ENCODE measurements around the gene MTREX.

MTREX gene

DNA sequence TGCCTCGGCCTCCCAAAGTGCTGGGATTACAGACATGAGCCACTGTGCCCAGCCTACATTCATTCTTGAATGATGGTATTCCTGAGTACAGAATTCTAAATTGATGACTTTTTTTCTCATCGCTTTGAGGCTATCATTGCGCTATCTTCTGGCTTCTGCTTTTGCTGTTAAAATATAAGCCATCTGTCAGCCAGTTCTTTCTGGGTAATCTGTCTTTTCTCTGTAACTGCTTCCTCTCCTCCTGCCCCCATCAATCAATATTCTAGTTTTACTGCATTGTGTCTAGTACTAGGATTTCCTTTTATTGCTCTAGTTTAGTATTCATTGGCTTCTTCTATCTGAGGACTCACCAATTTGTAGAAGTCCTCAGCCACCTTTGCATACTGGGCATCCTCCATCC, 138.0 kb downstream of the MTREX start:
- TF ChIP-seq, protein P1, sequence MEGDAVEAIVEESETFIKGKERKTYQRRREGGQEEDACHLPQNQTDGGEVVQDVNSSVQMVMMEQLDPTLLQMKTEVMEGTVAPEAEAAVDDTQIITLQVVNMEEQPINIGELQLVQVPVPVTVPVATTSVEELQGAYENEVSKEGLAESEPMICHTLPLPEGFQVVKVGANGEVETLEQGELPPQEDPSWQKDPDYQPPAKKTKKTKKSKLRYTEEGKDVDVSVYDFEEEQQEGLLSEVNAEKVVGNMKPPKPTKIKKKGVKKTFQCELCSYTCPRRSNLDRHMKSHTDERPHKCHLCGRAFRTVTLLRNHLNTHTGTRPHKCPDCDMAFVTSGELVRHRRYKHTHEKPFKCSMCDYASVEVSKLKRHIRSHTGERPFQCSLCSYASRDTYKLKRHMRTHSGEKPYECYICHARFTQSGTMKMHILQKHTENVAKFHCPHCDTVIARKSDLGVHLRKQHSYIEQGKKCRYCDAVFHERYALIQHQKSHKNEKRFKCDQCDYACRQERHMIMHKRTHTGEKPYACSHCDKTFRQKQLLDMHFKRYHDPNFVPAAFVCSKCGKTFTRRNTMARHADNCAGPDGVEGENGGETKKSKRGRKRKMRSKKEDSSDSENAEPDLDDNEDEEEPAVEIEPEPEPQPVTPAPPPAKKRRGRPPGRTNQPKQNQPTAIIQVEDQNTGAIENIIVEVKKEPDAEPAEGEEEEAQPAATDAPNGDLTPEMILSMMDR (conservative IDR thresholded peaks at IDR 0.05; ENCODE audit: low read depth, low read length): no peak
- H3K4me3 ChIP-seq (ENCODE audit: low read depth, low read length): no peak overlapping the region
- DNase-seq (ENCODE audit: low read depth): no peak

DNA sequence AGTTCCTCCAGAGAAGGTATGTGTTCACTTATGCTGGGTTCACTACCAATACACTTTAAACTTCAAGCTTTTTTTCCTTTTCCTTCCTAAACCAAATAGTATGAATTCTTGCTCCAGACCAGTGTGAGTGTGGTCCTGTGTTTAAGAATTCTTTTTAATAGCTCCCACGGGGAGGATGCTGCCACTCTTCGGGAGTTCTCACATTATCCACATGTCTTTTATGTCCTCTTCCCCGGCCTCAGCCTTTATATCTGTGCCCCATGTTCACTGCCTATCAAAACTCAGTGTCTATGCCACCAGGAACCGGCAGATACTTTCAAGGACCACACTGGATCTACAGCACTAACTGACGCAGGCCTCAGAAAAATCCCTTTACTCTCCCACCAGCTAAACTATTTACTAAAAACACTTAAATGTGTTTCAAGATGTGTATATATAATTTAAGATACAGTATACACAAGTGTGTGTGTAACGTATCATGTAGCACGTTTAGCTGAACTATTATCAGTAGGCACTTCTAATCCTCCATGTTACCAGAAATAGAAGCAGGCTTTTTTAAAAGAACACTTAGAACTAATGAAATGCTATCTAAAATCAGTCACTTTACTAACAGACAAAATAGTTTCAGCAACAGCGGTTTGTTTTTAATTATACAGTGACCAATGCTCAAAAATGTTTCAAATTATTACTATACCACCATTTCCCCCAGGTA, 139.0 kb downstream of the MTREX start:
- TF ChIP-seq, protein P1 (conservative IDR thresholded peaks at IDR 0.05; ENCODE audit: low read depth, low read length): no peak
- H3K4me3 ChIP-seq (ENCODE audit: low read depth, low read length): no peak overlapping the region
- no peak for DNase-seq (ENCODE audit: low read depth)

DNA sequence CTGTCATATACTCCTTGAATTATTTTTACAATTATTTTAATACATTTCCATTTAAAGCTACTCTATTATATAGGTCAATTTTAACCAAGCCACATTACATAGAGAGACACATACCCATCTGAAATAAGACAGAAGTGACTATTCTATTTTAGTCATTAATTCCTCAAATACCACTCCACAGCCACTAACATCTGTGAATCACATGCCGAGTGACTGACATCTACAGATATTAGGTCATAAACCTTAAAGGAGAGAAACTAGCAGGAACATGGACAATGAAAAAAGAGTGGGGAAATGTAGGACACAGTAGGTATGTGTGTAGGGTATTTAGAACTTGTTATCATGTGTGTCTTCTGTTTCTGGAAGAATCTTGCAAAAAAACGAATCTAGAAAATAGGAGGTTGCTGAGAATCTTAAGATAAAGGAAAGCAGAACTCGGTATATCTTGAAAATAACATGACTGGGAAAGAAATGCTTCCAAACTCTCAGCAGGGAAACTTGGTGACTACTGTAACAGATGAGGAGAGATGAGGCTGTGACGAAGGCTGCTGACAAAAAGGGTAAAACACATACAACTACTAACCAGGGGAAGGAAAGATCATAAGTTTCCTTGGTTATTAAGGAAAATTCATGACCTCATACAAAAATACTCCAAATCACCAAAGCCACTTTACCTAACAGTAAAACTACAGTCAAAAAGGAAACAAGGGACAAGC, 142.4 kb downstream of the MTREX start:
- H3K4me3 ChIP-seq (ENCODE audit: low read depth, low read length): no peak overlapping the region
- peak; percentile 67 for DNase-seq (ENCODE audit: low read depth)
- TF ChIP-seq, protein P1 (conservative IDR thresholded peaks at IDR 0.05; ENCODE audit: low read depth, low read length): no peak

DNA sequence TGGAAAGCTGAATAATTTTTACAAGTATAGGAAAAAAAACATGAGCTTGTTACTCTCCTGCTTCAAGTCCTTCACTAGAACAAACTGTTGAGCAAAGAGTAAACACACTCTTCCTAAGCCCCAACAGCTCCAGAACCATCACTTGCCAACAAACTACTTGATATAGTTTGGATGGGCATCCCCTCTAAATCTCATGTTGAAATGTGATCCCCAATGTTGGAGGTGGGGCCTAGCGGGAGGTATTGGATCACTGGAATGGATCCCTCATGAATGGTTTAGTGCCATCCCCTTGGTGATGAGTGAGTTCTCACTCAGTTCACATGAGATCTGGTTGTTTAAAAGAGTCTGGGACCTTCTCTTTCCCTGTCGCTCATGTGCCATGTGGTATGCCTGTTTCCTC, 144.2 kb downstream of the MTREX start:
- DNase-seq (ENCODE audit: low read depth): no peak
- TF ChIP-seq, protein P1 (conservative IDR thresholded peaks at IDR 0.05; ENCODE audit: low read depth, low read length): no peak
- H3K4me3 ChIP-seq (ENCODE audit: low read depth, low read length): no peak overlapping the region

DNA sequence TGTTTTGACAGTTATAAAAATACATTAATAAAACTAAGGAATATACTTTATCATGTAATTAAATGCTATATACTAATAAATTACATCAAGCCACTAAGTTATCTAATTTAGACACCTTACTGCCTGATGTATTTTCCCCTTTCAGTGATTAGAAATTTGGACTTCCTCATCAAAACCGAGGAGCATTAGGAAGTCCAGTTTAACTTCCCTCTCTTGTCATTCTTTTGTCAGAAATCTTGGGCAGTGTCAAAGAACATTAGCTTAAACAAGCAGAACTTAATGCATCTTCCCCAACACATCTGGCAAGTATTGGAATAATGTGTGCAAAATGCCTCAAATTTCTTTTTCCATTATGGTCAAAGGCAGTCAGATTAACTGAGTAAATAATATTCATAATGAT, 145.4 kb downstream of the MTREX start:
- H3K4me3 ChIP-seq (ENCODE audit: low read depth, low read length): no peak overlapping the region
- TF ChIP-seq, protein P1 (conservative IDR thresholded peaks at IDR 0.05; ENCODE audit: low read depth, low read length): no peak
- no peak for DNase-seq (ENCODE audit: low read depth)

DNA sequence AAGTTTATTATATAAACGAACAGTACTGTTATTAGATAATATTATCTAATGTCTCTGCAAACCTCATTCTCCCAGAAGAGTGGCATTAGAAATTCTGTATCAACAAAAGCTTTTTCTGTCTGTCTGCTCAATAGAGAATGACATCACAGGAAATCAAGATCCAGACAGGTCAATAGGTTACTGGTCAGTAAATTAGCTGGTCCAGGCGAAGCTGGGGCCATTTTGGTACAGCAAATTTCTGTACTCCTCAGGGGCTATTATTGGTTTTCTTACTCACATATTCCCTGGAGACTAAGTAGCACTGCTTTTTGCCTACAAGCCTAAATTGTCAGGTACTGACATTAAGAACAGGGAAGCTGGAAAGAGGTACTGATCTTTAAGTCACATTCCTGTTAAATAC, 146.5 kb downstream of the MTREX start:
- TF ChIP-seq, protein P1 (conservative IDR thresholded peaks at IDR 0.05; ENCODE audit: low read depth, low read length): no peak
- H3K4me3 ChIP-seq (ENCODE audit: low read depth, low read length): no peak overlapping the region
- DNase-seq (ENCODE audit: low read depth): peak; percentile 26
